Panc1 (cell line): ENCODE results near the gene SLC35G1. TPM values are rescaled to one million over a fixed set of nuclear protein-coding genes. Genes with fewer than 3 reads are reported as not detected.

Source experiments
- ATAC-seq: fragments of 200-7000 bp; cut with Tn5 transposase; 2 replicates; pipeline ENCODE4 v1.9.1; 2020; ENCODE audit warnings: mild to moderate bottlenecking, moderate library complexity
- BruUV-seq: library from RNA; stranded (reverse); fragments of 400-500 nt; replicated peaks from 2 replicates; lab custom pipeline; 2021; lab: Mats Ljungman, UMichigan
- CTCF ChIA-PET: fragments of 300-600 bp; sonication (Branson Sonifier 250); formaldehyde crosslinking; loops from one replicate; lab custom pipeline; 2022; ENCODE audit warnings: antibody characterized with exemption; lab: Charles Lee
- POLR2A ChIA-PET: fragments of 300-600 bp; sonication (Branson Sonifier 250); formaldehyde crosslinking; loops from one replicate; lab custom pipeline; 2022; ENCODE audit warnings: antibody characterized with exemption; lab: Charles Lee
- DNase-seq: peaks from one replicate; pipeline ENCODE4 v3.0.0-alpha.2; 2010; ENCODE audit warnings: low read depth, low spot score
- H3K27ac ChIP-seq: 2 replicates; pipeline ENCODE4 v1.5.1; 2011; ENCODE audit warnings: mild to moderate bottlenecking, low read length, inconsistent platforms
- H3K27me3 ChIP-seq: fragments of 200-500 bp; sonication (Bioruptor generic); 2 replicates; pipeline ENCODE4 v1.6.0; 2014; ENCODE audit warnings: low read length, inconsistent platforms; ENCODE audit not compliant: control insufficient read depth, insufficient read depth
- H3K36me3 ChIP-seq: fragments of 200-500 bp; sonication (Bioruptor generic); 2 replicates; pipeline ENCODE4 v1.5.1; 2014; ENCODE audit warnings: inconsistent platforms, mild to moderate bottlenecking, low read length, moderate library complexity; ENCODE audit not compliant: control insufficient read depth, insufficient read depth
- H3K4me1 ChIP-seq: 2 replicates; pipeline ENCODE4 v1.5.1; 2011; ENCODE audit warnings: inconsistent platforms, mild to moderate bottlenecking, low read length, moderate library complexity; ENCODE audit not compliant: control insufficient read depth, insufficient read depth
- H3K4me3 ChIP-seq, 2 experiments: 2 replicates each; pipeline ENCODE4 v1.5.1; 2011 to 2012; ENCODE audit warnings: low read depth in 2 of 2, low read length in 2 of 2, mild to moderate bottlenecking in 2 of 2, inconsistent platforms in 1 of 2, moderate library complexity in 1 of 2
- H3K9me3 ChIP-seq: fragments of 200-500 bp; sonication (Bioruptor generic); 2 replicates; pipeline ENCODE4 v1.5.1; 2014; ENCODE audit warnings: low read depth, mild to moderate bottlenecking, inconsistent platforms, low read length, moderate library complexity; ENCODE audit not compliant: control insufficient read depth, insufficient read depth
- CTCF ChIP-seq: fragments of 450-650 bp; IDR thresholded peaks from 2 replicates; pipeline ENCODE4 v1.5.1; 2017; ENCODE audit warnings: mild to moderate bottlenecking
- POLR2AphosphoS5 ChIP-seq: IDR thresholded peaks from 2 replicates; pipeline ENCODE4 v1.6.1; 2012; ENCODE audit warnings: mild to moderate bottlenecking, low read depth, low read length, moderate library complexity
- REST ChIP-seq, 2 experiments: IDR thresholded peaks; 2 replicates each; pipeline ENCODE4 v1.6.1; 2011 to 2012; ENCODE audit warnings: low read depth in 2 of 2, control low read depth in 1 of 2, low read length in 1 of 2, mild to moderate bottlenecking in 1 of 2, moderate library complexity in 1 of 2; ENCODE audit not compliant: insufficient read depth in 1 of 2
- SIN3A ChIP-seq: IDR thresholded peaks from 2 replicates; pipeline ENCODE4 v1.6.1; 2012; ENCODE audit warnings: low read depth, mild to moderate bottlenecking, low read length, moderate library complexity, borderline replicate concordance; ENCODE audit not compliant: insufficient read depth
- TCF7L2 ChIP-seq: IDR thresholded peaks from 2 replicates; pipeline ENCODE4 v1.6.1; 2011; ENCODE audit warnings: mild to moderate bottlenecking, low read depth, low read length, inconsistent platforms
- in situ Hi-C: cut with HindIII; loops from 2 replicates; pipeline ENCODE4 v1.10.0; 2016; ENCODE audit warnings: low sequenced_read_pairs, low pct_unique_long_range_greater_than_20kb
- intact Hi-C: fragments of 100-400 bp; cut with micrococcal nuclease; formaldehyde crosslinking; loops from one replicate; pipeline ENCODE4 v1.10.0; 2022; ENCODE audit not compliant: unreplicated experiment
- total RNA-seq: library from RNA; stranded (reverse); gene quantifications from one replicate; pipeline ENCODE4 v1.2.1, GENCODE V29; 2021; ENCODE audit not compliant: unreplicated experiment

Gene SLC35G1
- total RNA-seq, 1 experiment from 2014 or later: 13.6 TPM

- intact Hi-C loops: no loop called here
- ATAC-seq (no peak), DNase-seq (no peak)
- Histone ChIP-seq H3K9me3 (no peaks in the 10 kb centered on the region), H3K4me1 (peaks cover 8% of the 10 kb centered on the region; the same call in 1 of the 2 replicates), H3K4me3 (no peak overlapping the region), H3K27ac (no peak overlapping the region), H3K36me3 (no peaks in the 10 kb centered on the region), H3K27me3 (no peaks in the 10 kb centered on the region)
- in situ Hi-C loops: no loop called here
- no TSS peak for BruUV-seq
- TF ChIP-seq POLR2AphosphoS5: no peak
- no peak for TF ChIP-seq REST (IDR thresholded peaks at IDR 0.05; ENCODE audit: insufficient read depth in 1 of 2, low read depth in 2 of 2, low read length in 1 of 2)
- no peak for TF ChIP-seq TCF7L2
- no peak for TF ChIP-seq CTCF
- TF ChIP-seq SIN3A: no peak
- CTCF ChIA-PET: no interaction called here
- POLR2A ChIA-PET: no interaction called here
Measured at GRCh38 chr10:93911866-93912265, 18.1 kb downstream of the SLC35G1 start.

GRCh38 chr10:93912444-93912843, 18.7 kb downstream of the SLC35G1 start:
- Histone ChIP-seq H3K9me3 (no peaks in the 10 kb centered on the region), H3K4me1 (peaks cover 13% of the 10 kb centered on the region), H3K4me3 (no peak overlapping the region), H3K27ac (no peak overlapping the region), H3K36me3 (no peaks in the 10 kb centered on the region), H3K27me3 (no peaks in the 10 kb centered on the region)
- CTCF ChIA-PET: no interaction called here
- no peak for DNase-seq
- POLR2A ChIA-PET: no interaction called here
- intact Hi-C loops (no loop called here), in situ Hi-C loops (no loop called here)
- TF ChIP-seq SIN3A: no peak
- TF ChIP-seq TCF7L2: no peak
- TF ChIP-seq POLR2AphosphoS5: no peak
- no TSS peak for BruUV-seq
- ATAC-seq: no peak

- intact Hi-C loops (no loop called here), in situ Hi-C loops (no loop called here)
- H3K4me1 ChIP-seq: peaks cover 18% of the 10 kb centered on the region
- TF ChIP-seq TCF7L2 (no peak), CTCF (no peak), SIN3A (no peak), POLR2AphosphoS5 (no peak), REST (IDR thresholded peaks at IDR 0.05; ENCODE audit: insufficient read depth in 1 of 2, low read depth in 2 of 2, low read length in 1 of 2) (no peak)
- H3K27me3 ChIP-seq: no peaks in the 10 kb centered on the region
- ChIA-PET CTCF (no interaction called here), POLR2A (interaction anchor here (0.6 to 0.7 kb wide), 3 partner anchors 376 to 609 kb away, joined by 3 to 4 read pairs (median 4); no protein-coding TSS in a partner anchor)
- H3K36me3 ChIP-seq: no peaks in the 10 kb centered on the region
- no peak overlapping the region for H3K4me3 ChIP-seq
- ATAC-seq: no peak
- no peaks in the 10 kb centered on the region for H3K9me3 ChIP-seq
- no peak overlapping the region for H3K27ac ChIP-seq
- no peak for DNase-seq
- BruUV-seq: no TSS peak
Measured at GRCh38 chr10:93913706-93914105, 19.9 kb downstream of the SLC35G1 start.
